ENCODE measurements around the gene CMTM5. TPM values are rescaled to one million over a fixed set of nuclear protein-coding genes. Genes with fewer than 3 reads are reported as not detected.
A peak's percentile ranks its signal among the peaks of the same experiment; 100 is the strongest.

CMTM5 gene
- total and polyA plus RNA-seq, 3 experiments from 2014 or later = not detected

- Mint-ChIP-seq H3K27me3 (peaks cover 22 to 36% of the 10 kb centered on the region in 2 donors), H3K36me3 (no peaks in the 10 kb centered on the region), H3K4me3 (no peak overlapping the region), H3K4me1 (no peaks in the 10 kb centered on the region), H3K9me3 (peaks cover 0 to 2% (median 0%) of the 10 kb centered on the region in 5 donors), H3K27ac (no peak overlapping the region)
- no peak for DNase-seq
- Histone ChIP-seq H3K27me3 (ENCODE audit: insufficient read depth, low read length, poor library complexity, severe bottlenecking) (peaks cover 6% of the 10 kb centered on the region), H3K27ac (ENCODE audit: low read depth, low read length) (no peak overlapping the region), H3K36me3 (ENCODE audit: insufficient read depth, low read length) (no peaks in the 10 kb centered on the region), H3K4me1 (ENCODE audit: insufficient read depth, low read length) (no peaks in the 10 kb centered on the region), H3K9me3 (ENCODE audit: low read length) (no peaks in the 10 kb centered on the region), H3K4me3 (ENCODE audit: low read length) (no peak overlapping the region)
- POLR2A ChIA-PET = no interaction called here
- CTCF ChIA-PET = interaction anchor here (0.9 kb wide), 1 partner anchor 29 kb away, joined by 3 read pairs; no protein-coding TSS in a partner anchor
These were observed 16.4 kb upstream of the CMTM5 start for GRCh38 chr14:23360496-23360895.

GRCh38 chr14:23361320-23361719 is 15.5 kb upstream of the CMTM5 start:
- peaks cover 18 to 27% of the 10 kb centered on the region in 2 donors for H3K27me3 Mint-ChIP-seq
- CTCF ChIA-PET = interaction anchor here (1.1 kb wide), 1 partner anchor 19 kb away, joined by 3 read pairs; no protein-coding TSS in a partner anchor
- H3K4me1 Mint-ChIP-seq = no peaks in the 10 kb centered on the region
- Histone ChIP-seq H3K4me3 (ENCODE audit: low read length) (no peak overlapping the region), H3K36me3 (ENCODE audit: insufficient read depth, low read length) (no peaks in the 10 kb centered on the region), H3K27me3 (ENCODE audit: insufficient read depth, low read length, poor library complexity, severe bottlenecking) (peaks cover 6% of the 10 kb centered on the region), H3K27ac (ENCODE audit: low read depth, low read length) (no peak overlapping the region), H3K9me3 (ENCODE audit: low read length) (no peaks in the 10 kb centered on the region), H3K4me1 (ENCODE audit: insufficient read depth, low read length) (no peaks in the 10 kb centered on the region)
- no peak for DNase-seq
- no peaks in the 10 kb centered on the region for H3K36me3 Mint-ChIP-seq
- H3K27ac Mint-ChIP-seq = no peak overlapping the region
- POLR2A ChIA-PET = no interaction called here
- H3K4me3 Mint-ChIP-seq = no peak overlapping the region
- H3K9me3 Mint-ChIP-seq = peaks cover 0 to 2% (median 0%) of the 10 kb centered on the region in 5 donors

- Mint-ChIP-seq H3K27ac (no peak overlapping the region), H3K27me3 (peaks cover 19 to 28% of the 10 kb centered on the region in 2 donors), H3K36me3 (no peaks in the 10 kb centered on the region), H3K4me3 (no peak overlapping the region), H3K9me3 (peaks cover 0 to 2% (median 0%) of the 10 kb centered on the region in 5 donors), H3K4me1 (no peaks in the 10 kb centered on the region)
- ChIA-PET POLR2A (no interaction called here), CTCF (interaction anchor here (1.1 kb wide), 1 partner anchor 19 kb away, joined by 3 read pairs; no protein-coding TSS in a partner anchor)
- H3K27me3 ChIP-seq (ENCODE audit: insufficient read depth, low read length, poor library complexity, severe bottlenecking) = peaks cover 6% of the 10 kb centered on the region
- no peaks in the 10 kb centered on the region for H3K4me1 ChIP-seq (ENCODE audit: insufficient read depth, low read length)
- H3K36me3 ChIP-seq (ENCODE audit: insufficient read depth, low read length) = no peaks in the 10 kb centered on the region
- no peak overlapping the region for H3K27ac ChIP-seq (ENCODE audit: low read depth, low read length)
- DNase-seq = no peak
- no peak overlapping the region for H3K4me3 ChIP-seq (ENCODE audit: low read length)
- H3K9me3 ChIP-seq (ENCODE audit: low read length) = no peaks in the 10 kb centered on the region
These were observed 15.1 kb upstream of the CMTM5 start for GRCh38 chr14:23361763-23362162.

- no peaks in the 10 kb centered on the region for H3K4me1 Mint-ChIP-seq
- no peaks in the 10 kb centered on the region for H3K36me3 ChIP-seq (ENCODE audit: insufficient read depth, low read length)
- H3K27ac ChIP-seq (ENCODE audit: low read depth, low read length) = no peak overlapping the region
- peaks cover 6% of the 10 kb centered on the region for H3K27me3 ChIP-seq (ENCODE audit: insufficient read depth, low read length, poor library complexity, severe bottlenecking)
- ChIA-PET POLR2A (no interaction called here), CTCF (interaction anchor here (1.1 kb wide), 1 partner anchor 18 kb away, joined by 3 read pairs; no protein-coding TSS in a partner anchor)
- no peaks in the 10 kb centered on the region for H3K36me3 Mint-ChIP-seq
- no peak overlapping the region for H3K27ac Mint-ChIP-seq
- peaks cover 20 to 32% of the 10 kb centered on the region in 2 donors for H3K27me3 Mint-ChIP-seq
- no peak overlapping the region for H3K4me3 ChIP-seq (ENCODE audit: low read length)
- no peaks in the 10 kb centered on the region for H3K9me3 ChIP-seq (ENCODE audit: low read length)
- no peaks in the 10 kb centered on the region for H3K4me1 ChIP-seq (ENCODE audit: insufficient read depth, low read length)
- peaks cover 0 to 2% (median 0%) of the 10 kb centered on the region in 5 donors for H3K9me3 Mint-ChIP-seq
- H3K4me3 Mint-ChIP-seq = no peak overlapping the region
- DNase-seq = no peak
These were observed 14.6 kb upstream of the CMTM5 start for GRCh38 chr14:23362200-23362599.

- H3K4me1 ChIP-seq (ENCODE audit: insufficient read depth, low read length) = no peaks in the 10 kb centered on the region
- no peak overlapping the region for H3K4me3 ChIP-seq (ENCODE audit: low read length)
- POLR2A ChIA-PET = no interaction called here
- H3K4me3 Mint-ChIP-seq = no peak overlapping the region
- H3K36me3 Mint-ChIP-seq = no peaks in the 10 kb centered on the region
- no peak for DNase-seq
- no peak overlapping the region for H3K27ac ChIP-seq (ENCODE audit: low read depth, low read length)
- H3K27ac Mint-ChIP-seq = no peak overlapping the region
- peaks cover 0 to 2% (median 0%) of the 10 kb centered on the region in 5 donors for H3K9me3 Mint-ChIP-seq
- H3K27me3 ChIP-seq (ENCODE audit: insufficient read depth, low read length, poor library complexity, severe bottlenecking) = peaks cover 12% of the 10 kb centered on the region
- no peaks in the 10 kb centered on the region for H3K36me3 ChIP-seq (ENCODE audit: insufficient read depth, low read length)
- H3K27me3 Mint-ChIP-seq = peaks cover 28 to 33% of the 10 kb centered on the region in 2 donors
- CTCF ChIA-PET = no interaction called here
- no peaks in the 10 kb centered on the region for H3K4me1 Mint-ChIP-seq
- H3K9me3 ChIP-seq (ENCODE audit: low read length) = no peaks in the 10 kb centered on the region
These were observed 12.4 kb upstream of the CMTM5 start for GRCh38 chr14:23364164-23365035.

- H3K4me1 ChIP-seq (ENCODE audit: insufficient read depth, low read length) = no peaks in the 10 kb centered on the region
- peaks cover 27 to 33% of the 10 kb centered on the region in 2 donors for H3K27me3 Mint-ChIP-seq
- peaks cover 0 to 2% (median 0%) of the 10 kb centered on the region in 5 donors for H3K9me3 Mint-ChIP-seq
- no peaks in the 10 kb centered on the region for H3K36me3 ChIP-seq (ENCODE audit: insufficient read depth, low read length)
- no peaks in the 10 kb centered on the region for H3K9me3 ChIP-seq (ENCODE audit: low read length)
- H3K36me3 Mint-ChIP-seq = no peaks in the 10 kb centered on the region
- POLR2A ChIA-PET = no interaction called here
- no peak within 1 kb of the TSS for H3K4me3 Mint-ChIP-seq
- H3K4me3 ChIP-seq (ENCODE audit: low read length) = no peak within 1 kb of the TSS
- peaks cover 12% of the 10 kb centered on the region for H3K27me3 ChIP-seq (ENCODE audit: insufficient read depth, low read length, poor library complexity, severe bottlenecking)
- CTCF ChIA-PET = no interaction called here
- H3K4me1 Mint-ChIP-seq = no peaks in the 10 kb centered on the region
- H3K27ac Mint-ChIP-seq = no peak within 1 kb of the TSS
- no peak within 1 kb of the TSS for H3K27ac ChIP-seq (ENCODE audit: low read depth, low read length)
- DNase-seq = peak in 1 of 5 donors; percentile 16
These were observed 11.7 kb upstream of the CMTM5 start, which contains the start of gene EFS for GRCh38 chr14:23365036-23365731. EFS (minus strand) TSS chr14:23365172; CDS start chr14:23365025, 147 bp downstream.

- ChIA-PET POLR2A (no interaction called here), CTCF (no interaction called here)
- H3K36me3 ChIP-seq (ENCODE audit: insufficient read depth, low read length) = no peaks in the 10 kb centered on the region
These were observed 11.0 kb upstream of the CMTM5 start for GRCh38 chr14:23365732-23366425.

More at GRCh38 chr14:23365732-23366425, 11.0 kb upstream of the CMTM5 start:
- Histone ChIP-seq H3K4me3 (ENCODE audit: low read length) (no peak overlapping the region), H3K9me3 (ENCODE audit: low read length) (no peaks in the 10 kb centered on the region), H3K27me3 (ENCODE audit: insufficient read depth, low read length, poor library complexity, severe bottlenecking) (peaks cover 12% of the 10 kb centered on the region), H3K4me1 (ENCODE audit: insufficient read depth, low read length) (no peaks in the 10 kb centered on the region), H3K27ac (ENCODE audit: low read depth, low read length) (no peak overlapping the region)
- Mint-ChIP-seq H3K4me1 (no peaks in the 10 kb centered on the region), H3K4me3 (no peak overlapping the region), H3K27me3 (peaks cover 25 to 34% of the 10 kb centered on the region in 2 donors), H3K36me3 (no peaks in the 10 kb centered on the region), H3K27ac (no peak overlapping the region), H3K9me3 (peaks cover 0 to 2% (median 0%) of the 10 kb centered on the region in 5 donors)
- peak in 1 of 5 donors; percentile 6 for DNase-seq

Measured in CD8-positive, alpha-beta memory T cell (primary cell).